ENCODE results near the gene MANF.

Gene MANF

DNA sequence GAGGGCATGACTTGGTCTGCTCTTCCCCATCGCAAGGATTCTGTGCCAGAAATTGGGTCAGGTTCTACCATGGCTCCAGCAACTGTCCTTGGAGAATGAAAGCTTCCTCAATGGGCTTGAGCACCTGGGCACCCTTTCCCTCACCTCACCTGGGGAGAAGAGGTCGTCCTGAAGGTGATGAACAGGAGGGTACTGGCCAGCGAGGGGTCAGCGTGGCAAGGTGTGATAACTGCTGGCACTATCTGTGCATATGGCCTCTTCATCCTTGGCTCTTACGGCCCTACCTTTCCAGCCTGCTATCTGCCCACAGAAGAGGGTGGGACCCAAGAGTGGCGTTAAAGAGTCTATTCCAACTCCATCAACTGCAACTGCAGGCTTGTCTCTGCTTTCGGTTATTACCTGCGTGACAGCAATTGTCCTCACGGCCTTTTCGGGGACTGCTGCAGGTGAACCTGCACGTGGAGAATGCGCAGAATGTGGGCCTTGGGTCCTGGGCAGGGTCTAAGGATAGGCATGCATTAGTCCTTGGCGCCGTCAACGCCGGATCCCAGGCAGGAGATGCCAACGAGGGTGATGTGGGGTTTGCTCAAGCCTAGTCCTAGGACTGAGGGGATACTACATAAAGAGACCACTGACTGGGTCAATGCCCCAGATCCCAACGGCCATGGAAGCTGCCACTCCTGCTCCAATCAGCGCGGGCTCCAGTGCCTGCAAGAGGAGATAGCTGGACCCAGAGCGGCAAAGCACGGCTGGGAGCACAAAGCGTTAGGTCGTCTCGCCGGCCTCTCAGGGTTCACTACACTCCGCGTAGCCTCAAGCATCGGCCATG, 5.4 kb downstream of the MANF start:
- DNase-seq: no peak

DNA sequence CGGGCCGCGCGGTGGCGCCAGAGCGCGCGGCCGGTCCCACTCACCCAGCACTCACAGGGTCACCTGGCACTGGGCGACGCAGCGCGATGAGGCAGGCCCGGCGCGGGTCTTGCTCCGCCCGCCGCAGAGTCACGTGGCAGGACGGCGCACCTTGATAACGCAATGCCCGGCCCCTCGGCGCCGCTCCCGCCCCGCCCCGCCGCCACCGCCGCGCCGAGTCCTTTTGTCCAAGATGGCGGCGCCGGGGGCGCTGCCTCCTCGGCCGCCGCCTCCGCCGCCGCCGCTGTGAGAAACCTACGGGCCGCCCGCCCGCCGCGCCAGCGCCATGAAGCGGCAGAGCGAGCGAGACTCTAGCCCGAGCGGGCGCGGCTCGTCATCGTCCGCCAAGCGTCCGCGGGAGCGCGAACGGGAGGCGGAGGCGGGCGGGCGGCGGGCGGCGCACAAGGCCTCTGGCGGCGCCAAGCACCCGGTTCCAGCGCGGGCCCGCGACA, 6.0 kb downstream of the MANF start, which contains the start of gene RBM15B:
RBM15B (plus strand) TSS at position 211 of the 491 bp plus-strand sequence; CDS start at position 326, 115 bp downstream.
- peak; percentile 23 for DNase-seq

DNA sequence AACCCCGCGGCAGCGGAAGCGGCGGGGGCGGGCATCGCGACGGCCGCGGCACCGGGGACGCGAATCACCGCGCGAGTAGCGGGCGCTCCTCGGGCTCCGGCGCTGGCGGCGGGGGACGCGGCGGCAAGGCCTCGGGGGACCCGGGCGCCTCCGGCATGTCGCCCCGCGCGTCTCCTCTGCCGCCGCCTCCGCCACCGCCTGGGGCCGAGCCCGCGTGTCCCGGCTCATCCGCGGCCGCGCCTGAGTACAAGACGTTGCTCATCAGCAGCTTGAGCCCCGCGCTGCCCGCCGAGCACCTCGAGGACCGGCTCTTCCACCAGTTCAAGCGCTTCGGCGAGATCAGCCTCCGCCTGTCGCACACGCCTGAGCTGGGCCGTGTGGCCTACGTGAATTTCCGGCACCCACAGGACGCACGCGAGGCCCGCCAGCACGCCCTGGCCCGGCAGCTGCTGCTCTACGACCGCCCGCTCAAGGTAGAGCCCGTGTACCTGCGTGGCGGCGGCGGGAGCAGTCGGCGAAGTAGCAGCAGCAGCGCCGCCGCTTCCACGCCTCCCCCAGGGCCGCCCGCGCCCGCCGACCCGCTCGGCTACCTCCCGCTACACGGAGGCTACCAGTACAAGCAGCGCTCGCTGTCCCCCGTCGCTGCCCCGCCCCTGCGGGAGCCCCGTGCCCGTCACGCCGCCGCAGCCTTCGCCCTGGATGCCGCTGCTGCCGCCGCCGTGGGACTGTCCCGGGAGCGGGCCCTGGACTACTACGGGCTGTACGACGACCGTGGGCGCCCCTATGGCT, 6.7 kb downstream of the MANF start:
- DNase-seq: no peak

DNA sequence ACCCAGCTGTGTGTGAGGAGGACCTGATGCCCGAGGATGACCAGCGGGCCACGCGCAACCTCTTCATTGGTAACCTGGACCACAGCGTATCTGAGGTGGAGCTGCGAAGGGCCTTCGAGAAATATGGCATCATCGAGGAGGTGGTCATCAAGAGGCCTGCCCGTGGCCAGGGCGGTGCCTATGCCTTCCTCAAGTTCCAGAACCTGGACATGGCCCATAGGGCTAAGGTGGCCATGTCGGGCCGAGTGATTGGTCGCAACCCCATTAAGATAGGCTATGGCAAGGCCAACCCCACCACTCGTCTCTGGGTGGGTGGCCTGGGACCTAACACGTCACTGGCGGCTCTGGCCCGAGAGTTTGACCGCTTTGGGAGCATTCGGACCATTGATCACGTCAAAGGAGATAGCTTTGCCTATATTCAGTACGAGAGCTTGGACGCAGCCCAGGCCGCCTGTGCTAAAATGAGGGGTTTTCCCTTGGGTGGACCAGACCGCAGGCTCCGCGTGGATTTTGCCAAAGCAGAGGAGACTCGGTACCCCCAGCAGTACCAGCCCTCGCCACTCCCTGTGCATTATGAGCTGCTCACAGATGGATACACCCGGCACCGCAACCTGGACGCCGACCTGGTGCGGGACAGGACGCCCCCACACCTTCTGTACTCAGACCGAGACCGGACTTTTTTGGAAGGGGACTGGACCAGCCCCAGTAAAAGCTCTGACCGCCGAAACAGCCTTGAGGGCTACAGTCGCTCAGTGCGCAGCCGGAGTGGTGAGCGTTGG, 7.5 kb downstream of the MANF start:
- no peak for DNase-seq

DNA sequence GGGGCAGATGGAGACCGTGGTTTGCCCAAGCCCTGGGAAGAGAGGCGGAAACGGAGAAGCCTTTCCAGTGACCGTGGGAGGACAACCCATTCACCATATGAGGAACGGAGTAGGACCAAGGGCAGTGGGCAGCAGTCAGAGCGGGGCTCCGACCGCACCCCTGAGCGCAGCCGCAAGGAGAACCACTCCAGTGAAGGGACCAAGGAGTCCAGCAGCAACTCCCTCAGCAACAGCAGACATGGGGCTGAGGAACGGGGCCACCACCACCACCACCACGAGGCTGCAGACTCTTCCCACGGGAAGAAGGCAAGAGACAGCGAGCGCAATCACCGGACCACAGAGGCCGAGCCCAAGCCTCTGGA, 8.0 kb downstream of the MANF start:
- DNase-seq: no peak

DNA sequence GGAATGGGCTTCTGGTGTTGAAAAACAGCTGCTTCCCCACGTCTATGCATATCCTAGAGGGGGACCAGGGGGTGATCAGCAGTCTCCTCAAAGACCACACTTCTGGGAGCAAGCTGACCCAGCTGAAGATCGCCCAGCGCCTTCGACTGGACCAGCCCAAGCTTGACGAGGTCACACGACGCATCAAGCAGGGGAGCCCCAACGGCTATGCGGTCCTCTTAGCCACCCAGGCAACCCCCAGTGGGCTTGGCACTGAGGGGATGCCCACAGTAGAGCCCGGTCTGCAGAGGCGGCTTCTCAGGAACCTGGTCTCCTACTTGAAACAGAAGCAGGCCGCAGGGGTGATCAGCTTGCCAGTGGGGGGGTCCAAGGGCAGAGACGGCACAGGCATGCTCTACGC, 8.5 kb downstream of the MANF start:
- DNase-seq: no peak

DNA sequence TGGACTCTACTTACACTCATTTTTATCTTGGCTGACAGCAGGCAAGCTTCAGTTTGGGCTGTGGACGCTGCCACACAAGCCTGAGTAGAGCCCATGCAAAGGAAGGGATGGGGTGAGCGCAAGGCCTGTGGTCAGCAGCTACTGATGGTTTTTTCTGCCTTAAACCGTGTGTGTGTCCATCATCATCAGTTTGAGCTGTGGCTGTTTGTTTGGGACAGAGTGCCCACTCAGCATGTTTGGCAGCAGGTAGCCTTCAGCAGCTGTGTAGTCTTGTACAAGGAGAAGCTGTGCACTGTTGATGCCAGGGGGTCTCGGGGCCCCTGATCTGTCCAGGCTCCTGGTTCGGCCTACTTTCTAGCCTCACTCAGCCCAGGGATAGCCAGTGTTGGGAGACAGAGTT, 9.4 kb downstream of the MANF start:
- no peak for DNase-seq

DNA sequence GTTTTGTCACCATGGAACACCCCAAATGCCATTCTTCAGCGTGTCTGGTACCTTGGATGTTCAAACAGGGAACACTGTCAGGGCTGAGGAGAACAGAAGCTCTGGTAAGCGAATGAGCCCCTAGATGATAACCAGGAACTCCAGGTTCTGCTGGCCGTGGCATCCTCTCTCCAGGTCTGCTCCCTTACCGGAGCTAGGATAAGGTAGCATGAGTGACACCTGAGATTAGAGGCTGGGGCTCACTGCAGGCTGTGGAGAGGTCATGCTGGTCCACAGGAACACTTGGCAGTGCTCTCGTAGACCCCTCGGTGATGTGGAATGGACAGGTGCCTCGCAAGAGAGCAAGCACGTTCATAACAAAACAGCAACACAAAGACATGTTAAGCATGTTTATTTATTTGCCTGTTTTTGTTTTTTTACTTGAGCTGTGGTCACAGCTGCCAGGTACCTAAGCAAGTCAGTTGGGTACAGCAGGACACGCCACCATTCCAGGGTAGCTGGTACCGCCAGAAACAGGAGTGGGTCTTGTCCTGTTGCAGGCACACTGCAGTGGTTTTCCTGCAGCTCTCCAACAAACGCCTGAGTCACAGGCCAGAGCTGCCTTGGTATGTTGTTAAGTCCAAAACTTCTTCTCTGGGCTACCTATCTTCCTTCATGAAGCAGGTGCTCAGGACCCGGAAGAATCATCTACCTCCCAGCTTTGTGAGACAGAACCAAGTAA, 10.6 kb downstream of the MANF start:
- no peak for DNase-seq

DNA sequence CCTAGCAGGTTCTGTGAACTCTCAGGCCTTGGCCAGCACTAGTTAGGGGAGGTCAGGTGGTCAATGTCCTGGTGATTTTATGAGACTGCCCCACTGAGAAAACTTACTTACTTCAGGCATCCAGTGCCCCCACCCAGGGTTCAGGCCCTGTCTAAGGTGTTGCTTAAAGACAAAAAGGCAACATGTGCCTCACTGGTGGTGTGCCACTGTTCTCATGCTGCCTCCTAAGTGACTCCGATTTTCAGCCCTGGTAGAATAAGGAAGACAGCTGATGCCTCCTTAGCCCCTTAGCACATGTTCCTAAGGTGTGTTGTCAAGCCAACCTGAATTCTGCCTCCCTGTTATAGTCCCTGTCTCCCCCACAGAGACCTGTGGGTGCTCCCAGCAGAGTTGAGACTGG, 11.3 kb downstream of the MANF start:
- DNase-seq: no peak

DNA sequence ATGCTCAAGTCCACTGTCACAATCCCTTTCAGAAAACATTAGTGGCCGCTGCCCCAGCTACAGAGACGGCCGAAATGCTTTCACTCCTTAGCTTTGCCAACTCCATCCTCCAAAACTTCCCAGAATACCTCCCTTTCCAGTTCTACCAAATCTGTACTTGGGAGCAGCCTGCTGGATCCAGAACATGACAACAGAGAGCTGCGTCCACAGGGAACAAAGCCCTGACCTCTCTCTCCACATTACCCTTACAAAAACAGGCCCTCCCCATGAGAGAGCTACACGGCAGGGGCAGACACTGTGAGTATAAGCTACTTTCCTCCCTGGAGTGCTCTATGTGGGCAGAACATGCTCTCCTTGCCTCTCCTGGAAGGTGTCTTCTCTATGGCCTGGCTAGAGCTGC, 12.3 kb downstream of the MANF start:
- DNase-seq: no peak

DNA sequence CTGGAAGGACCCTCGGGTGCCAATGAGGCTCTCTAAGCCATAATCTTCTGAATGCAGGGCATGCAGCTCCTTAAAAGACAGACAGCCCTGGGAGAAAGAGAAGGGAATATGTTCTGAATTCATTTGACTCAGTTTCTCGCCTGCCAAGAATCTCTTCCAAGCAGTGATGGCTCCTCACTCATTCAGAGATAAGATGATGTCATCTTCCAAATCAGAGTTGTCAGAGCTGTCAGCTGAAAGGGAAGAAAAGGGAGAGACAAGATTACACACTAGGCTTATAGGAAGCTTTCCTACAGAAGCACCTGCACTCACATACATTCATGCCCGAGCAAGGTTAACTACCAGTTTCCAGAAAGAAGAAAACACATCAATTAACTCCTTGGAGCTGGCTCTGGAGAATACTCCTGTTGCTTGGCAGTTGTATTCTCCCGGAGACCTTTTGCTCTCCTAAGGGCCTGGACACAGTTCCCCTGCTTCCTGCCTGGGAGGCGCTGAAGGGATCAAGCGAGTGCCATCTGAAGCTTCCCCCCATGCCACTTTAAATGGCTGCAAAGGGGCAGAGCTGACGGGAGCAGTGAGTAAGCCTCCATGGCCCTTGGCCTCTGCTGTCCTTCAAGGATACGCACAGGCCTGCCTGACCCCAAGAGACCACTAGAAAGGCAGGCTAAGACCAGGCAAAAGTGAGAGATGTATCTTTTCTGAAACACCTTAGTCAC, 13.7 kb downstream of the MANF start:
- no peak for DNase-seq

DNA sequence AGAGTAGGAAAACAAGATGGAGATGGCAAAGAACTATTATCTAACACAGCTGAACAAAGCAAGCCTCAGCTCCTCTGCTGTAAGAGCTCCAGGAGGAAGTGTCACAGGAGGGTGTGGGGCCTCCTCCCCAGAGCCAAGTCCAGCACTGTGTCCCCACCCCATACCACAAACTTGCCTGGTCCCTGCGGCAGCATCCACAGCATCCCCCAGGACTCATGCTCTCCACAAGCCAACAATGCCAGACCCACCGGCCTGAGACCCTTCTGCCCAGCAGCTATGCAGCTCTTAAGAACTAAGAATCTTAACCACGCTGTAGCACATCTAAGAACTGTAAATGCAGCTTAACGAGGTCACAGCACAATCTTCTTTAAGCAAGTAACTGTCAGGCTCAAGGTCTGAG, 15.1 kb downstream of the MANF start:
- no peak for DNase-seq

DNA sequence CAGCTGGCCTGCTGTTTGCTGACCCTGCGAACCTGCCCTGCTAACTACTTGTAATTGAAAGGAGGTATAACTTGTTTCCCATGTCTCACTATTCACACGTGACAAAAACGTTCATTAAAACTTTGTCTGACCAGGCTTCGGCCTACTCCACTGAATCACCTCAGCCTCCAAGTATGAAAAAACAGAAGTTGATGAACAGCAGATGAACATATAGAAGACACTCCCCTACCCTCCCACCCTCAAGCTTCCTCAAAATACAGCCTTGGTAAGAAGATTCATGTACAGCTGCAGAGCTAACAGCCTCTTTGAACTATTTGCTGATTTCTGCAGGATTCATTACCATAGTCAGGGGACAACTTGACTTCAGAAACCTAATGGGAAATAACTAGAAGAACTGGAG, 16.6 kb downstream of the MANF start:
- DNase-seq: no peak

DNA sequence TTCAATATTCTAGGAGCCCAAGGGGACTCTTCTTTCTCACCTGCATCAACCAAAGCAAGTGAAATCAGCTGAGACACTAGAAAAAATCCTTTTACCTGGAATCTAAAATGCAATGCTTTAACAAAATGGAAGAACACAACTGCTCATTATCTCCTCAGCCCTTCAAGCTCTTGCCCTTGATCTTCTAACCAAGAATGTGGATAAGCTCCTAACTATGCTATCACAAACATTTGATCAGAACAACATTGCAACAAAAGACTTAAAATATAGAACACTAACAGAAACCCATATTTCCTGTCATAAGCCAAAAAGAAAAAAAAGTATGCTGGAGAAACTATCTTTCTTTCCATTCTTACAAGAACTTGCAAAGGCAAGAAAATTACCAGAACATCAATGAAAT, 18.6 kb downstream of the MANF start:
- no peak for DNase-seq

DNA sequence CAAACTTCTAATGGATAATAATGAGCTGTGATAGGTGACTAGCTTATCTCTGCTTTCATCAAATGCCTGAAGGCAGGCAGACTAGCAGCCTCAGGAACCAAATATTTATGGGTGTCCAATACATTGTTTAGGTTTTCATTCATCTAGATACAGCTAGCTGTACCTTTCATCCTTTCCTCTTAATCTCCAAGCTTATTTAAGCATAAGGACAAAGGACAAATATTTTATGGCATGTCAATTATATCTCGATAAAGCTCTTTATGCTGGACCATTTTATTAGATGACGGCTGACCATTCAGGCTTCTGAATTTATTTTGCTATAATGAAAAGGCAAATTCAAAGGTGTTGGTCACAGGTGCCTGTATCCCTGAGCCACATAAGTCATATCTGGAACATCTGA, 22.9 kb downstream of the MANF start:
- no peak for DNase-seq

DNA sequence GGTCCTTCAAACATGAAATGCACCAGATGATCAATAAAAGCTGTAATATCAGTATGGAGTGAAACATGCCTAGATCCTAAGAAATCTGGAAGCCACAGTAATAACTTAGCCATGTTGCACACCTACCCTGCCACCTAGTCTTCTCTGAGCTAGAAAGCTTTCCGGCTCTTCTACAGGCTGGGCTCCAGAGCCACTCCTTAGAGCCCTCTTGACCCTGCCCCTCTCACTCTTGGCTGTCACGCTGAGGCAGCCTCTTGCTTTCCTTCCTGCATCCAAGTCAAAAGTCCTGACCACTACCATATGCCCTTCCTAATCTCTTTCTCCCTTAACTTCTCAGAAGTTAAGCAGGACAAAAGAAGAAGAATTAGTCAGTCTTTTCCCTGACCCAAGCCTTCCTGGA, 23.7 kb downstream of the MANF start:
- no peak for DNase-seq

DNA sequence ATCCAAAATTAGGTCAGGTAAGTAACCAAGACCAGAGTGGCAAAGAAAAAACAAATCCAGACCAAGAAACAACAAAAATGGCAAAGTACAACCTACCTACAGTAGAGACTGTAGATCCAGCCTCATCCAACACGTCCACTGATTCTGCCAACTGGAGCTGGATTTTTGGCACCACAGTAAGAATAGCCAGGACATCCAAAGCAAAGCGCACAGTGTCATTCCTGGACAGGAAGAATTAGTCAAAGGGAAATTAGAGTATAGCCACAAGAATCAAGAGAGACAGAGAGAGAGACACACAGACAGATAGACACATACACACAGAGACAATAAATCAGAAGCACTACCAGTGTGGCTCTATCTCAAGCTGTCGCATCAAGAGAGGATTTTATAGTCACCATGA, 37.1 kb downstream of the MANF start:
- no peak for DNase-seq

DNA sequence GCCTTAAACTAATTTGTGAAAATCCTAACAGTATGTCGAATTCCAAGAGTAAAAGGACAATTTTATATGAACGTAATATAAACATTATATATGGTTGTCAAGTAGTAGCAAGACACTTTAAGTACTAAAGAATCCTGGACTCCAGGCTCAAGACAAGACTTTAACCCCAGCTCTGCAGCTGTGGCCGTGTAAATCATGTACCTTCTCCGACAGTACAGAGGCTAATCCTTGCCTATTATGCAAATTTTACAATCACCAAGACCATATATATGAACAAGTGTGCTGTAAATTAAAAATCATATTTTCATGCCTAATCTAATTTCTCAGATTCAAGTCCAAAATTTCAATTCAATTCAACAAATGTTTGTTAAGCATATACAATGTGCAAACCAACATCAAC, 41.8 kb downstream of the MANF start:
- no peak for DNase-seq

DNA sequence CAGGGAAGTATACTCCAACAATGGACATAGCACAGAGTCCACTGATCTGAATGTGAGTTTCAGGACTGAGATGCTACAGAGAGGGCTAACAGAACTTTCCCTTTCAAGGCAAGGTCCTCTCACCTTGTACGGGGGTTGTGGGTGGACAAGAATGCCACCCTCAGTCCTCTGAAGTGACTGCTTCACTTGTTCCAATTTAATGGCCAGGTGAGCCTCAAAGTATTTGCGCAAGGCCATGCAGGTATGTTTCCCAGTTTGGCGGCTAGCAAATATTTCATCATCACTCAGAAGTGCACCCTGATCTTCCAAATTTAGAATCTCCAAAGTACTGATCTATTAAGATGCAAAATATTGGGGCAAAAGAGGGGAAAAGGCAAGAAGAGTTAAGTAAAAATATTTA, 44.0 kb downstream of the MANF start:
- no peak for DNase-seq

DNA sequence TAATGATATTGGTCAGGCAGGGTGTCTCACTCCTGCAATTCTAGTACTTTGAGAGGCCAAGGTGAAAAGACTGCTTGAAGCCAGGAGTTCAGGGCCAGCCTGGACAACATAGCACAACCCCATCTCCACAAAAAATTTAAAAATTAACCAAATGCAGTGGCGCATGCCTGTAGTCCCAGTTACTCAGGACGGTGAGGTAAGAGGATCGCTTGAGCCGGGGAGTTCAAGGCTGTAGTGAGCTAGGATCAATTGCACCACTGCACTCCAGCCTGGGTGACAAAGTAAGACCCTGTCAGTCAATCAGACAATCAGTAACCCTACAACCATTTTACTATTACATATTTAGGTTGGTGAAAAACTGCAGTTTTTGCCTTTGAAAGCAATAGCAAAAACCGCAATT, 49.0 kb downstream of the MANF start:
- no peak for DNase-seq

DNA sequence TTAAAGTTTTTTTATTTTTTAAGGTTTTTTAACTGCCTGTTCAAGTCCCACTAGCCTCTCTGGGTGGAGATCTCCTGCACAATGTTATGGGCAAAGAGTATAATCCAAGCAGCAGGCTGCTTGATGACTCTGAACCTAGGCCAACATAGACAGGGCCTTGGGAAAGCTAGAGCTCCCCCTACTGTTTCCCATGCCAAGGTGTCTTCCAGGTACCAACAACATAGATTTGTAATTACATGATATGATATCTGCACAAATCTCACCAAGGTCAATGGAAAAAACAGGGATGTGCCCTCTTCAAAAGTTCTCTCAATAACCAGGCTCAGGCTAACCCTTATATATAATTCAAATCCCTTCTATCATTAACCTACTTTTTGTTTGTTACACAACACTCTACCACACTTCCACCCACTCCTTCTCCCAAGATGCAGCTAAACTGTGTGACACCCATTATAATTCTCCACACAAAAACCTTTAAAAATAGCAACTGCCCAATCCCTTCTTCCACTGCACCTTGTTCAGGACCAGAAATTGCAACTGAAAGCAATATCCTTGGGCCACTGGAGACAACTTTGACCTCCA, 49.7 kb downstream of the MANF start:
- no peak for DNase-seq

Measured in NCI-H1417 treated with DMSO at 0.1 percent for 48 hours (cell line).